GM19452 (cell line): Measurements from ENCODE around the gene MAP7.

Experiments used
- ATAC-seq: cut with Tn5 transposase; IDR thresholded peaks from one replicate; pipeline ENCODE4 v1.9.1; 2021; ENCODE audit not compliant: unreplicated experiment

Gene MAP7

GRCh38 chr6:136566007-136566487 lies 15.8 kb upstream of the MAP7 start:
- ATAC-seq = no peak

GRCh38 chr6:136564180-136564579 lies 14.0 kb upstream of the MAP7 start:
- ATAC-seq = no peak

GRCh38 chr6:136563386-136564152 lies 13.3 kb upstream of the MAP7 start:
- ATAC-seq = no peak

- no peak for ATAC-seq
Measured at GRCh38 chr6:136562211-136562610, 12.0 kb upstream of the MAP7 start.

- no peak for ATAC-seq
Measured at GRCh38 chr6:136553166-136553787, 3.1 kb upstream of the MAP7 start.

- ATAC-seq = no peak
Measured at GRCh38 chr6:136552054-136552453, 1.8 kb upstream of the MAP7 start.

- no peak for ATAC-seq
Measured at GRCh38 chr6:136551103-136551502, 881 bp upstream of the MAP7 start.

GRCh38 chr6:136550045-136550329 lies 235 bp downstream of the MAP7 start:
- peak; percentile 62 for ATAC-seq

GRCh38 chr6:136549300-136550044 lies 750 bp downstream of the MAP7 start:
- ATAC-seq = peak; percentile 11

GRCh38 chr6:136548582-136549299 lies 1.5 kb downstream of the MAP7 start:
- no peak for ATAC-seq

- ATAC-seq = no peak
Measured at GRCh38 chr6:136547871-136548270, 2.4 kb downstream of the MAP7 start.

GRCh38 chr6:136547336-136547735 lies 2.9 kb downstream of the MAP7 start:
- ATAC-seq = no peak

GRCh38 chr6:136546331-136546730 lies 3.9 kb downstream of the MAP7 start:
- no peak for ATAC-seq

GRCh38 chr6:136544326-136544725 lies 5.9 kb downstream of the MAP7 start:
- no peak for ATAC-seq

GRCh38 chr6:136541395-136541794 lies 8.8 kb downstream of the MAP7 start:
- ATAC-seq = no peak

GRCh38 chr6:136539967-136540652 lies 10.1 kb downstream of the MAP7 start:
- ATAC-seq = no peak

GRCh38 chr6:136538836-136539235 lies 11.4 kb downstream of the MAP7 start:
- ATAC-seq = no peak

- no peak for ATAC-seq
Measured at GRCh38 chr6:136535880-136536650, 14.2 kb downstream of the MAP7 start.

- ATAC-seq = no peak
Measured at GRCh38 chr6:136535017-136535765, 15.0 kb downstream of the MAP7 start.
